Nephron progenitor cell (in vitro differentiated cells): ENCODE results near the gene KHDRBS1.
"Not testable (repeated sequence)": the region's sequence is repeated elsewhere in the genome, so short reads cannot be mapped to it uniquely, and the experiment has no call there.

Experiments
- DNase-seq: peaks from one replicate; pipeline ENCODE4 v3.0.0; 2021
- H3K27ac Mint-ChIP-seq: 2 replicates; pipeline ENCODE4 v1.8.0; 2021; ENCODE audit warnings: mild to moderate bottlenecking, moderate library complexity, mixed read lengths
- H3K27me3 Mint-ChIP-seq: 2 replicates; pipeline ENCODE4 v1.8.0; 2021; ENCODE audit warnings: mild to moderate bottlenecking, low read depth, mixed read lengths; ENCODE audit not compliant: poor library complexity
- H3K36me3 Mint-ChIP-seq: 2 replicates; pipeline ENCODE4 v1.8.0; 2021; ENCODE audit warnings: low read depth, mixed read lengths
- H3K4me1 Mint-ChIP-seq: 2 replicates; pipeline ENCODE4 v1.8.0; 2021; ENCODE audit warnings: mixed read lengths
- H3K4me3 Mint-ChIP-seq: 2 replicates; pipeline ENCODE4 v1.8.0; 2021; ENCODE audit warnings: mild to moderate bottlenecking, moderate library complexity, mixed read lengths
- H3K9me3 Mint-ChIP-seq: 2 replicates; pipeline ENCODE4 v1.8.0; 2021; ENCODE audit warnings: mild to moderate bottlenecking, moderate library complexity, mixed read lengths
- CTCF ChIP-seq: fragments of 200-600 bp; sonication (generic); IDR thresholded peaks from 2 replicates; pipeline ENCODE4 v1.5.0; 2021; ENCODE audit warnings: antibody characterized with exemption

Gene KHDRBS1

GRCh38 chr1:32060914-32061313 lies 47.2 kb downstream of the KHDRBS1 start:
- Mint-ChIP-seq H3K27me3 (no peaks in the 10 kb centered on the region), H3K9me3 (no peaks in the 10 kb centered on the region), H3K27ac (peak overlapping the region; percentile 95), H3K36me3 (peaks cover 59% of the 10 kb centered on the region), H3K4me1 (peaks cover 55% of the 10 kb centered on the region), H3K4me3 (no peak overlapping the region)
- no peak for TF ChIP-seq CTCF
- no peak for DNase-seq

GRCh38 chr1:32062867-32063230 lies 49.2 kb downstream of the KHDRBS1 start:
- Mint-ChIP-seq H3K27ac (peak overlapping the region; percentile 97), H3K4me3 (peak overlapping the region; percentile 66), H3K9me3 (no peaks in the 10 kb centered on the region), H3K36me3 (peaks cover 47% of the 10 kb centered on the region), H3K4me1 (peaks cover 55% of the 10 kb centered on the region), H3K27me3 (no peaks in the 10 kb centered on the region)
- DNase-seq, result no peak
- no peak for TF ChIP-seq CTCF

GRCh38 chr1:32063261-32063681 lies 49.6 kb downstream of the KHDRBS1 start:
- Mint-ChIP-seq H3K9me3 (no peaks in the 10 kb centered on the region), H3K4me1 (peaks cover 57% of the 10 kb centered on the region), H3K4me3 (peak overlapping the region; percentile 66), H3K27me3 (no peaks in the 10 kb centered on the region), H3K36me3 (peaks cover 44% of the 10 kb centered on the region), H3K27ac (peak overlapping the region; percentile 97)
- no peak for DNase-seq
- TF ChIP-seq CTCF, result peak; percentile 51

- not testable (repeated sequence) for H3K4me3 Mint-ChIP-seq, H3K27me3 Mint-ChIP-seq, H3K27ac Mint-ChIP-seq, H3K9me3 Mint-ChIP-seq, DNase-seq
- Mint-ChIP-seq H3K4me1 (peaks cover 60% of the 10 kb centered on the region), H3K36me3 (peaks cover 19% of the 10 kb centered on the region)
Measured at GRCh38 chr1:32065613-32066488, 52.2 kb downstream of the KHDRBS1 start.

DNA sequence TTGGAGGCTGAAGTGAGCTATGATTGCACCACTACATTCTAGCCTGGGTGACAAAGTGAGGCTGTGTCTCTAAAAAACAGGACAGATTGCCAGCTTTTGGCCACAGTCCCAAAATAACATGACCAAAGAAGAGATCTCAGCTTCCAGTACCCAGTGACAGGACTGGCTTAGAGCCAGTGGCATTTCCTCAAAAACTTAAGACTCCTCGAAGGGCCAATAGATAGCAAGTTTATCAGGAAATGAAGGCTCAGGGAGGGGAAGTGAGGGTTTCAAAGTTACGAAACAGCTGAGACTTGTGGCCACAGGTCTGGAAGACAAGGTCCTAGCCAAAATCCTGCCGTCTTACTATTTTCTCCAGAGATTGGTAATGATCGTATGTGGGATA lies 52.8 kb downstream of the KHDRBS1 start:
- Mint-ChIP-seq H3K36me3 (peaks cover 15% of the 10 kb centered on the region), H3K4me3 (no peak overlapping the region), H3K27me3 (no peaks in the 10 kb centered on the region), H3K27ac (no peak overlapping the region), H3K9me3 (no peaks in the 10 kb centered on the region), H3K4me1 (peaks cover 54% of the 10 kb centered on the region)
- no peak for DNase-seq
- no peak for TF ChIP-seq CTCF

GRCh38 chr1:32068957-32069588 lies 55.4 kb downstream of the KHDRBS1 start:
- Mint-ChIP-seq H3K4me3 (peak overlapping the region; percentile 37), H3K4me1 (peaks cover 49% of the 10 kb centered on the region)
- DNase-seq, result no peak

More at GRCh38 chr1:32068957-32069588, 55.4 kb downstream of the KHDRBS1 start:
- H3K9me3 Mint-ChIP-seq, result no peaks in the 10 kb centered on the region
- TF ChIP-seq CTCF, result no peak
- peaks cover 1% of the 10 kb centered on the region for H3K36me3 Mint-ChIP-seq
- peak overlapping the region; percentile 46 for H3K27ac Mint-ChIP-seq
- peaks cover 2% of the 10 kb centered on the region for H3K27me3 Mint-ChIP-seq
